ENCODE results near the gene RFX1.

Gene RFX1

DNA sequence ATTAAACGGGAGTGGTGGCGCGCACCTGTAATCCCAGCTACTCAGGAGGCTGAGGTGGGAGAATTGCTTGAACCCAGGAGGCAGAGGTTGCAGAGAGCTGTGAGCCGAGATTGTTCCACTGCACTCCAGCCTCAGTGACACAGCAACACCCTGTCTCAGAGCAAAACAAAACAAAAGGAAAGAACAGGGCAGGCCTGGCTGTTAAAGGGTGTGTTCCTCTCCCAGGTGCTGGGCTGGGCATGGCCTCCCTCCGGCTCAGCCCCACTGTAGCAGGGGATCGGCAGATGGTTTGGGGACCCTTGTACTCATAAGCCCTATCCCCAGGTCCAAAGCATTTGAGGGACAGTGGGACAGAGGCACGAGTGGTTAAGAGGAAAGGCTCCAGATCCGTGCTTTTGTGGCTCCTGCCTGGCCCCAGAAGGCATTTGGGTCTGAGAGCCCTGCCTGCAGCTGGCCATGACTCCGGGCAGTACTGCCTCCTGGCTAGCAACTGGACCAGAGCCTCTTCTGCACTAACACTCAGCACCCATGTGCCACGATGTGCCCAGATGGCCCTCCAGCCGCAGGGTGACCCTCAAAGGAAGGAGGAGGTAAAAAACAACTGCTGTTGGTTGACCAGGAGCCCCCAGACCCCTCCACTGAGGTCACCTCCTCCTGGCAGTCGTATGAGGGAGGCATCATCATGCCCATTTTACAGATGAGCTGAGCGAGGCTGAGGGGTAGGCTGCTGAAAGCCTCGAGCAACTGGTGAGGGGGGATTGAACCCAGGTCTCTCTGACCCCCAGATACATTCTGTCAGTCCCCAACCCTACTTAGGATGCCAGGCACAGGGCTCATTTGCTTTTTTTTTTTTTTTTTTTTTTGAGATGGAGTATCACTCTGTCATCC, 10.0 kb downstream of the RFX1 start:
- no peak for DNase-seq (ENCODE audit: low spot score)

DNA sequence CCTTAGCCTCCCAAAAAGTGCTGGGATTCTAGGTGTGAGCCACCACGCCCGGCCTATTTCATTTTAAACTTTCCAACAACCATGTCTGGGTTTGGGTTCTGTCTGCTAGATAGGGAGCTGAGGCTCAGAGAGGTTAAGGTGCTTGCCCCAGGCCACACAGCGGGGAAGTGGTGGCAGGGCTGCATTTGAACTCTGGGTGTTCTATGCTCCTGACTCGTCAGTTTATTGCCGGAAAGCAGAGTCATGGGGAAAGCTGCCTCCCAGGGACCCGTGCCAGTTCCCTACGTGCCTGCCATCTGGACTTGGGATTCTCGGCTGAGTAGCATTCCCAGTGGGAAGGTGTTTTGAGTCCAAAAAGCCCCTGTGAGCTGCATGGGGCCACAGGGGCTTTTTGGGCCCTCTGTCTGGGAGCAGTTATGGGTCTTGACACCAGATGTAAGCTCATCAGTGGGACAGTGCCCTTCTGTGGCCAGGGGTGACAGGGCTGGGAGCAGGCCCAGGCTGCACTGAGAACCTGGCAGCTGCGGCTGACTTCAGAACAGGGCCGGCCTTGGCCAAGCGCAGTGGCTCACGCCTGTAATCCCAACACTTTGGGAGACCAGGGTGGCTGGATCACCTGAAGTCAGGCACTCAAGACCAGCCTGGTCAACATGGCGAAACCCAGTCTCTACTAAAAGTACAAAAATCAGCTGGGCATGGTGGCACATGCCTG, 10.9 kb downstream of the RFX1 start:
- no peak for DNase-seq (ENCODE audit: low spot score)

DNA sequence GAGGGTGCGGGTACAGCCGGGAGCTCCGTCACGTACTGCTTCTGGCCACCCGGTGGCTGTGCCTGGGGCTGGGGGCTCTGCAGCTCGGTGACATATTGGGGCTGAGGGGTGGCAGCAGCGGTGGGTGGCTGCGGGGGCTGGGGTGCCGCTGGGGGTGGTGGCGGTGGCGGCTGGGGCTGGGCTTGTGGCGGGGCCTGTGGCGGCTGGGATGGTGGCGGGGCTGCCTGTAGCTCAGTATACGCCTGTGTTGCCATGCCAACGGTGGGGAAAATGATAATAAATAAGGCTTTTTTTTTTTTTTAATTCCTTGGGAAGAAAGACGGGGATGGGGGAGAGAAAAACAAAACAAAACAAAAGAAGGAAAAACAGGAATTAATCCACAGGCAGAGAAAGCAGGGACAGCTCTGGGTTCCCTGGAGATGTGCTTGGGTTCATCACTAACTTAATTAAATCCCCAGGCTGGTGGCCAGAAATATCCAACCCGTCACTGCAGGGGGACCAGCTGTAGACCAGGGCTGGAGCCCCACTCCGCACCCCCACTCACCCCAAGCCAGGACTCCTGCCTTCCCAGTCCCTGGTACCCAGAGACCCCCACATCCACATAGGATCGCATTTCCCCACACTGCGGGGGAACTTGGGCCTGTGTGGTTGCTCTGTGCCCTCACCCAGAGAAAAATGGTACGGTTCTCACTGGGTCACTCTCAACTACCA, 12.4 kb downstream of the RFX1 start:
- DNase-seq (ENCODE audit: low spot score), result no peak

DNA sequence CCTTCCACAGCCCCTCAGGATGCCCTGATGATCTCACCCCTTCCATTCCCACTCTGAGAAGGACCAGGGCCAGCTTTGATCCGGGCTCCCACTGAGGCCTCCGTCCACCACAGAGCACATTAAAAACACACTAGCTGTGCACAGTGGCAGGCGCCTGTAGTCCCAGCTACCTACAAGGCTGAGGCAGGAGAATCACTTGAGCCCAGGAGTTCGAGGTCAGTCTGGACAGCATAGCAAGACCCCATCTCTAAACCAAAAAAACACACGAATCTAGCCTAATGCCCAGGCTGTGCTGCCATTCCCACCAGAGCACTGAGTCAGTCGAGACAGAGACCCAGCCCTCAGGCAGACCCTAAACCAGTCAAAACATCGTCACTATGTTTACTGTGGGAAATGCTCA, 14.1 kb downstream of the RFX1 start:
- DNase-seq (ENCODE audit: low spot score), result no peak

DNA sequence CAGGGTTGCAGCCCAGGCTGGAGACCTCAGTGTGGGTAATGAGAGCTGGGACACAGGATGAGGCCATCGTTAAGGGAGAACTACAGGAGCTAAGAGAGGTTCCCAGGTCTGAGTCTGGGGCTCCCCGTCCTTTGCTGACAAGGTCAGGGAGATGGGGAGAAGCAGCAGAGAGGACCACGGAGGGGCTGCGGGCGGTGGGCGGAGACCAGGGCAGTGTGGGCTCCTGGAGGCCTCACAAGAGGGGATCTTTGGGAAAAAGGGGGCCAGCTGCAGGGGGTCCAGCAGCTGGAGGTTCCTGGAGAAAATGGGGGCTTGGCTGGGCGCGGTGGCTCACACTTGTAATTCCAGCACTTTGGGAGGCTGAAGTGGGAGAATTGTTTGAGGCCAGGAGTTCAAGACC, 16.0 kb downstream of the RFX1 start:
- no peak for DNase-seq (ENCODE audit: low spot score)

DNA sequence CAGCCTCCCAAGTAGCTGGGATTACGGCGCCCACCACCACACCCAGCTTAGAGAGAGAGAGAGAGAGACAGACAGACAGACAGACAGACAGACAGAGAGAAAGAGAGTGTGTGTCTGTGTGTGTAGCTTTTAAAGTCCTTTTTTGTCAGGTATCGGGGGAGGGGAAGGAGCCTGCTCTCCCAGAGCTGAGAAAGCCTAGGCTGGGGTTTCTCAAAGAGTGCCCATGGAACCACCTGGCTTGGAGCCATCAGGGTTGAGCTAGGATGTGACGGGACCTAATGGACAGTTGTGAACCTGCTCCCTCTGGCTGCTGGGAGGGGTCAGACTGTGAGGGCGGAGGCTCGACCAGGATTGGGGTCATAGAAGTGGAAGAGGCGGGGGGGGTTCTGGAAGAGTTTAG, 16.6 kb downstream of the RFX1 start:
- no peak for DNase-seq (ENCODE audit: low spot score)

DNA sequence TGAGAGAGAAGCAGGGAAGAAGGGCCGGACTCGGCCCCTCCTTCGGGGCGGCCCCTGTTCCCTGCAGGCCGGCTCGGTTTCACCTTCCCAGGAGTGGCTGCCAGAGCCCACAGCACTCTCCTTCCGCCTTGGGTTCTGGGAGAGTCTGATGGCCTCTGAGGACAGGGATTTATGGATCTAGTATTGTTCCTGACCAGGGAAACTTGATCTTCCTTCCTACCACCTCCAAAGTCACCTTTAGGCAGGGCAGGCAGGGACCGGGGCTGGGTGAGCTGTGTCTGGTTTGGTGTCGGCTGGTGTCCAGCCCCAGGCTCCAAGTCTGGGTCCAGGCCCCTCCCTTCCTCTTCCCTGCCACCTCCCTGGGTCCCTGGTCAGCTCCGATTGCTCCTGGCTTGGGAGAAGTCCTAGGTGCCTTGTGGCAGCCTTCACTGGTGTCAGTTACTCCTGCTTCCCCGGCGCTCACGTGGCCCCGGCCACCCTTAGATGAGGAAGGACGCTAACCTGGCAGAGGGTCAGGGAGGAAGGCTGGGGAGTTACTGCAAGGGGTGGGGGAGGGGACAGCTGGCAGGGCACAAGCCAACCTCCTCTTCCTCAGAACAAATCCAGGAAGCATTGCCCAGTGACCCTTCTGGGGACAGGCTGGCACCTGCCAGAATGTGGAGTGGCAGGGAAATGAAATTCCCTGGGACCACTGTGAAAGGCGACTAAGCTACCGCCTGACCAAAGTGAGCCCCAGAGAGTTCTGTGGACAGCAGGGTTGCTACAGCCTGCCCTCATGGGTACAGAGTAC, 18.8 kb downstream of the RFX1 start:
- DNase-seq (ENCODE audit: low spot score), result no peak

DNA sequence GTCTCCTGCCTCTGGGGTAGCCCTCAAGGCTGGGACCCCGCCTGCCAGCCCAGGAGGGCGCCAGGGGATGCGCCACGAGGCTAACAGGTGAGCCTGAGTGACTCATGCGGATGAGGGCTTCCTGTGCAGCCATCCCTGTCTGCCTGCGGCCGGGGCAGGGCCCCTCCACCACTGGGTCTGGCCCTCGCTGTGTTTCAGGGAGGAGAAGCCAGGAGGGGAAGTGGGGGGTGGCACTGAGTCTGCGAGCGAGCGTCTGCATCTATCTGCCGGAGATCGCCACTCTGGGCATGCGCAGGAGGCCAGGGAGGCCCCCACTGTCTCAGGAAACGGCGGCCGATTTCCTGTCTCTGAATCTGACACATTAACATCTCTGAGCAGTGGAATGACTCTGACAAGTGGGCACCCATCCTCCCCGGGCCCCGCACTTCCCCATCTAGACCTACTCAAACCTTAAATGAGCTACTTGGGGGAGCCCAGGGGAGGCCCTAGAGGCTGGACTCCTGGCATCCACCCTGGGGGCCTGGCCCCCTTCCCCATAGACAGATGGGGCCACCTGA, 19.7 kb downstream of the RFX1 start:
- peak; percentile 98 for DNase-seq (ENCODE audit: low spot score)

DNA sequence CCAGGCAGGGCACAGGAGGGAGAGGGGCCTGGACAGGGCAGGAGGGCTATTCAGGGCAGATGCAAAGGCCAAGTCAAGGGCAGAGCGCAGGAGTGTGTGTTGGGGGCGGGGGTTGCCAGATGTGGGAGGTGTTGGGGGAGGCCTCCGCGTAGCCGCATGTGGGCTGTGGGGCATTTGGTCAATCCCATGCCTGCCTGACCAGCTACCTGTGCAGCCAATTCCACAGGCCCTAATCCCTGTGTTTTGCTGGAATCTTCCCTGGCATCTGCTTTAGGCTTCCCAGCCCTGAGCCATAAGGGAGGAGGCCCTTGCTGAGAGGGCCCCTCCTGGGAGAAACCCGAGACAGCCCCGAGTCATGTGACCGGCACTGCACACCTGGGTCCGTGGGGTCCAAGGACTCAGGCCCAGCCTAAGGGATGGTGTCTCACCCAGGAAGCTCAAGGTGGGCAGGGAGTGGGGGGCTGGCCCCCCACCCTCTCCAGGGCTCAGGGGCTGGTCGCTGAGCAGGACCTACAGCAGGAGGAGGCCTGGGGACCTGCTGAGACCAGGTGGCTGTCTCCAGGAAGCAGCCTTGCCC, 20.3 kb downstream of the RFX1 start:
- DNase-seq (ENCODE audit: low spot score), result peak; percentile 65

DNA sequence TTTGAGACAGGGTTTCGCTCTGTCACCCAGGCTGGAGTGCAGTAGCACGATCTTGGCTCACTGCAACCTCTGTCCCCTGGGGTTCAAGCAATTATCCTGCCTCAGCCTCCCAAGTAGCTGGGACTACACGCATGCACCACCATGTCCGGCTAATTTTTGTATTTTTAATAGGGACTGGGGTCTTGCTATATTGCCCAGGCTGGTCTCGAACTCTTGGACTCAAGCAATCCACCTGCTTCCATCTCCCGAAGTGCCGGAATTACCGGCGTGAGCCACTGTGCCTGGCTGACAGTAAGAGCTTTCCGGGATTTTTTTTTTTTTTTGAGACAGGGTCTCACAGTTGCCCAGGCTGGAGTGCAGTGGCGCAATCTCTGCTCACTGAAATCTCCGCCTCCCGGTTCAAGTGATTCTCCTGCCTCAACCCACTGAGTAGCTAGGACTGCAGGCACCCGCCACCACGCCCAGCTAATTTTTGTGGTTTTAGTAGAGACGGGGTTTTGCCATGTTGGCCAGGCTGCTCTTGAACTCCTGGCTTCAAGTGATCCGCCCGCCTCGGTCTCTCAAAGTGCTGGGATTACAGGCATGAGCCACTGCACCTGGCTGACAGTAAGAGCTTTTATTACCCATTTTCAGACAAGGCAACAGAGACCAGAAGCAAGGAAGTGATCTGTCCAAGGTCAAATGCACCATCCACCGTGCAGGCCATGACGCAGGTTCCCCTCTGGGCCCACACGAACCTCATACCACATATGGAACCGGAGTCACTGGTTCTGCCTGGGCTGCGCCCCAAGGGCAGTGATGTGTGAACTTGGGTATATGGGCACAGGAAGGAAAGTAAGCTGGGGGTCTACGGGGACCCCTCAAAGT, 21.0 kb downstream of the RFX1 start:
- DNase-seq (ENCODE audit: low spot score), result peak; percentile 56

DNA sequence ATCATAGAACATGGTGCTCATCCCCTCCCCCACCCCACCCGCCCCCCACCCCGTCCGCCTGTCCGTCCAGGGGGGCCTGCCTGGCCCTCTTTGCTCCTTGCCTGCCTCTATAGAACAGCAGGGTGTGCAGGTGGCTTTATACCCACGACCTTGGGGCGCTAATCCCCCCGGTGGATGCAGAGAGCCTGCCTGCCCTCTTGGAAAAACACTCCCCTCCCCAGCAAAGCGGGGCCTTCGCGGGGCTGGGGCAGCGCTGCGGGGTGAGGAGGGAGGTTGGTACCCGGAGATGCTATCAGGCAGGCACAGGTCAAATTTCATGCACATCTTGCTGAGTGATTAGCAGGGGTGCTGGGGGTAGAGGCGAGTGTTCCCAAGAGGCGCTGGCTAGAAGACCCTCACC, 21.9 kb downstream of the RFX1 start:
- DNase-seq (ENCODE audit: low spot score), result no peak

DNA sequence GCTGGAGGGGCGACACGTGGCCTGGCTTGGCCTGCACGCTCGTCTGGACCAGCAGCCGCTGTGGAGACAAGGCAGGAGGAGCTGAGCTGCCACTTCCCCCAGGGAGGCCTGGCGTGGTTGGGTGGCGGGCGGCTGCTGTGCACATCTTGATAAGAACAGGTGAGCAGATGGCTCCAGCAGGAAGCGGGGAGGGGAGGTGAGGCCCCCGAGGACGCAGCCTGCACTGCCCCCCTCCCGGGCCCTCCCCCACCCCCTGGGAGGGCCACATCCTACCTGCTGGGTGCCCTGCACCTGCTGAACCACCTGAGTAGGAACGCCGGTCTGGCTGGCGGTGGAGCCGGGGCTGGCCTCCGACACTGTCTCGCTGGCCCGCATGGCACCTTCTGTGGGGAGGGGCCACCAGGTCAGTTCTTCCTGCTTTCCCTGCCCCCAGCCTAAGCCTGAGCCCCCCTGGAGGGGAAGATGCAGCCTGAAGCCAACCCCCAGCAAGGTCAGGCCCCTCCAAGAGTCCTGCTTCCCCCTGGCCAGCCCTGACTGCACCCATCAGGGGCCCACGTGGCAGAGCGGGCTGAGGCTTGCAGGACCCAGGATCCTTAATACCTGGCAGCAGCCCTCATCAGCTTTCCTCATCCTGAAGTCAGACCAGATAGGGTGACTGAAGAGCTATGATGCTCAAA, 22.8 kb downstream of the RFX1 start:
- DNase-seq (ENCODE audit: low spot score), result peak; percentile 40

DNA sequence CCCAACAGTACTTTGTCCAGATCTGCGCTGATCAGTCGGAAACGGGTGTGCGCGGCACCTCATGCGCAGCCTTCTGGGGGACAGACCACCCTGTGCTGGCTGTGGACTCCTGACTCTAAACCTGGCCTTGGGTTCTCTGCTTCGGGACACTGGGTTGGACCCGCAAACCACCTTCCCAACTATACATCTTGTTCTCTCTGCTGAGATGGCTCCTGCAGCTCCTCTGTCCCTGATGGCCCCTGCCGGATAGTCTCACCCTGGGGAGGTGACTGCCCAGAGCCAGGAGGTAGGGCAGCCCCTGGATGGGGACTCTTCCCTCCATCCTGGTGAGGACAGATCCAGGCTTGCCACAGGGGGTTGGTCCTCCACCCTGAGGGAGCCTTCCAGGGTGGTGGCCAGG, 23.3 kb downstream of the RFX1 start:
- no peak for DNase-seq (ENCODE audit: low spot score)

DNA sequence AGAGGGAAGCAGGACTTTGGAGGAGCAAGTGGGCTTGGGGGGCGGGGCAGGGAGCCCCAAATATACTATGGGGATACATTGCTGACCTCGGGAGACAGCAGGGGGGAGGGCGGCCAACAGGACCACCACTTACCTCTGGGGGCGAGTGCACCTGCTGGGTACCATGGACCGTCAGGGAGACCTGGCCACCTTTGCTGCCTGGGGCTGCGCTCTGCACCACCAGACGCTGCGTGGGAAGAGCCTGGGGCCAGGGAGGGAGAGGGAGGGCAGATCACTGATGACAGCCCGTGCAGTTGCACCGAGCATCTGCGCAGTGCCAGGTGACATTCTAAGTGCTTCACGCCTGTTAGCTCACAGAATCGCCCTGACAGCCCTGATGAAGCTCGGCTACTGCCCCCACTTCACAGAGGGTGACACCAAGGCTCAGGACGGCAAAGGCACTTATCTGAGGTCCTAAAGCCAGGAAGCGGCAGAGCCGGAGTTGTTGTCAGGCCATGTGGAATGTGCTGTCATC, 24.1 kb downstream of the RFX1 start:
- no peak for DNase-seq (ENCODE audit: low spot score)

DNA sequence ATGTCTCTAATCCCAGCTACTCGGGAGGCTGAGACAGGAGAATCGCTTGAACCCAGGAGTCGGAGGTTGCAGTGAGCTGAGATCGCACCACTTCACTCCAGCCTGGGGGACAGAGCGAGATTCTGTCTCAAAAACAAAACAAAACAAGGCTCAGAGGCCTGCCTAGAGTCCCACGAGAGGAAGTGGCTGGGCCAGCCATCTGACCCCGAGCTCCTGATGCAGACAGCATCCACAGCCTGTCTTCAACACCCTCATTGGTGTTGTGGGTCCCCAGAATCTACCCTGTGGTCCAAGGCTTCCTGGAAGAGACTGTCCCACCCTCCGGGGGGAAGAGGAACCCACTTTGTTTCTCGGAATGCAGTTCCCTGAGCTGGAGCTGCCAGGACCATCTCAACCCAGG, 24.7 kb downstream of the RFX1 start:
- DNase-seq (ENCODE audit: low spot score), result no peak

DNA sequence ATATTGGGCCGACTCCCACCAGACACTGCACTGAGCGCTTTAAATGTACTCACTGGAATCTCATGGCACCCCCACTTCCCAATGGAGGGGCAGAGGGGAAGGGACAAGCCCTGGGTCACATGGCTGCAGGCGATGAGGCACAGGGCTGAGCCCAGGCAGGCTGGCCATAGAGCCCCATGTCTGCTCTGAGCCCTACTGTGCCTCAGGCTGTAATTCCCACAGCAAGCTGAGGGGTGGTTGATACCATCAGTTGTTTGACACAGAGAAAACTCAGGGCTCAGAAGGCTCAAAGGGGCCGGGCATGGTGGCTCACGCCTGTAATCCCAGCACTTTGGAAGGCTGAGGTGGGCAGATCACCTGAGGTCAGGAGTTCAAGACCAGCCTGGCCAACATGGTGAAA, 25.1 kb downstream of the RFX1 start:
- no peak for DNase-seq (ENCODE audit: low spot score)

DNA sequence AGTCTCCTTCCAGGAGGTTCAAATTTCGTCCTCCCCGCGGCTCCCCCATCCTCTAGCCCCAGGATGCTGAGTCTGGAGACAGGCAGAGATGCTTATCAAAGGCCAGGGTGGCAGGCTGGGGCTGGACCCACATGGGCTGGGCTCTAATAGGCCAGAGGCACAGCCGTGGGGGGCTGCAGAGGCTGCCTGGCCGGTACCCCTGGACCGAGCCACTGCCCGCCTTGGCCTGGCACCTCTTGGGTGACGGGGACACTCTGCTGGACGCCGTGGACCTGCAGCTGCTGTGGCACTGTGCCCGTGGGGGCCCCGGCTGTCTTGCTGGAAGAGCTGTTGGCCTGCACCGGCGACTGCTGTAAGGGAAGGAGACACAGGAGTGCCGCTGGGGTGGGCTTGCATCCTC, 25.8 kb downstream of the RFX1 start:
- DNase-seq (ENCODE audit: low spot score), result no peak

DNA sequence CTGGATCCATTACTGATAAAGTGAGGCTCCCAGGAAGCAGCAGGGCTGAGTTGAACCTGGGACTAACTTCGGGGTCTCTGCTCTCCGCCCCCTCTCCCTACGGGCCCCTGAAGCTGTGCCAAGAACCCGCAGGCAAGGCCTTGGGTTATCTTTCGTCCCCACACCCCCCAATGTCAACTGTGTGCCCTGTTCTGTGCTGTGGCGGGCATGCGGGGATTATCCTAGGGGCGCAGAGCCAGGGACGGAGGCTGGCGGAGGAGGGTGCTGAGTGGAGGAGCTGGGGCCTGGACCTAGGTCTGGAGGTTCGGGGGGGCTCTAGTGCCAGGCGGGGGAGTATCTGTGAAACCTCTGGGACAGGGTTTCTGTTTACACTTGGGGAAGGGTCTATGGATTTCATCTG, 26.4 kb downstream of the RFX1 start:
- DNase-seq (ENCODE audit: low spot score), result no peak

DNA sequence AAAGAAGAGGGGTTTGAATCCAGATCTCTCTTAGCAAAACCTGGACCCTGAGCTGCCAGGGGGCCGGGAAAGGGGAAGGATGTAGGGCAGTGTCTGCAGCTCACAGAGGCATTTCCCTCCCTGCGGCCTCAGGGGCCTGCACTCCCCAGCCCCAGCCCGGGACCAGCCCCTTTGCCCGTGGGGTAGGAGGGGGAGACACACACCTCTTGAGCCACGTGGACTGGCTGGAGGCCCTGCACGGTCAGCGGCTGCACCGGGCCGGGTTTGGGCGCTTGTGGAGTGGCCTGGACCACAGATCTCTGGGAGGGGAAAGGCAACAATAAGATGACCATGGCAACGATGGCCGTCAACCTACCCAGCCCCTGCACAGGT, 26.9 kb downstream of the RFX1 start:
- DNase-seq (ENCODE audit: low spot score), result no peak
